Stimulated activated CD8-positive, alpha-beta memory T cell treated with anti-CD3 and anti-CD28 coated beads, Interleukin-2, amount 100 ng/mL, for 1 hour (primary cell): ENCODE measurements around the gene HEBP1.
A peak's percentile ranks its signal among the peaks of the same experiment; 100 is the strongest.
"Not testable (repeated sequence)": the region's sequence is repeated elsewhere in the genome, so short reads cannot be mapped to it uniquely, and the experiment has no call there.

Source experiments
- DNase-seq, 2 donors: peaks; one replicate each; pipeline ENCODE4 v3.0.0-alpha.2; 2020; ENCODE audit warnings: low read depth in 2 of 2

The HEBP1 gene

DNA sequence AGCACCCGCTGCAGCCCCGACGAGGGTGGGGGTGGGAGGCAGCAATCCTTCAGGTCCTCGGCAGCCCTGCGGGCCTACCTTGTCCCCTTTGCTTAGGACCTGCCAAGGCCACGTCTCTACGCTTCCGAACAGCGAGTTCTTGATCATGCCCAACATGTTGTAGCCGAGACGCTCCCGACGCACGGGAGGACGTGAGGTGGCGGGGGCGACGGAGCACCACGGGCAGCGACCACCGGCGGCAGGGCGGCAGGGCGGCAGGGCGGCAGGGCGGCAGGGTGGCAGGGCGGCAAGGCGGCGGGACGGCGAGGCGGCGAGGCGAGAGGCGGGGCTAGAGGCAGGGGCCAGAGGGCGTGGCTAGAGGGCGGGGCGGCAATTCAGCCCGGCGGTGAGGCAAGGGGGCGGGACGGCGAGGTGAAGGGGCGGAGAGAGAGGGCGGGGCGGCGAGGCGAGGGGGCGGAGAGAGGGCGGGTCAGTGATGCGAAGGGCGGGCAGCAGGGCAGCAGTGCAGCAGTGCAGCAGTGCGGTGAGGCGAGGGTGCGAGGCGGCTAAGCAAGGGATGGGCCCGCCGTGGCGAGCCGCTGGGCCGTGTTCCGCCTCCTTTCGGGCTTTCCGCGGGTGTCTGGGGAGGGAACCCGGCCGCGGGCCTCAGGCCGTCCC is at the start of gene HEBP1:
HEBP1 (minus strand) TSS at position 307 of the 657 bp plus-strand sequence; CDS start at position 156, 151 bp downstream.
- DNase-seq = peak; percentile 94 to 96

DNA sequence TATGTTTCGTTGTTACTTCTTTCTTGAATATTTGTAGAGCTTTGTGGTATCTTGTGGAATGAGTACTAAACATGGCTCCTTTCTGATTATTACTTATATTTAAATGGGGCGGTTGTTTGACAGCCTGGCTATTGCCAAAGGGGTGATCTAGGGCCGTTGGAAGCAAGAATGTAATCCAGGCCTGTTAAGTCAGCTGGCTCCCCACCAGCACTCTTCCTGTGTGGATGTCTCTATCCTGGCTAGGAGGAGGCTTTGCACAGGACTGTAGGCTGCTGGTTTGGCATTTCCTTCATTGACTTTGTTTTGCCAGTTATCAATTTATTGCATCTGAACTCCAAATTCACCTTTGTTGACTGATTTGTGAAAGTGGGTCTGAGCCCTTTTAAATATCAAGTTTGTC is 49.8 kb upstream of the HEBP1 start:
- no peak for DNase-seq

DNA sequence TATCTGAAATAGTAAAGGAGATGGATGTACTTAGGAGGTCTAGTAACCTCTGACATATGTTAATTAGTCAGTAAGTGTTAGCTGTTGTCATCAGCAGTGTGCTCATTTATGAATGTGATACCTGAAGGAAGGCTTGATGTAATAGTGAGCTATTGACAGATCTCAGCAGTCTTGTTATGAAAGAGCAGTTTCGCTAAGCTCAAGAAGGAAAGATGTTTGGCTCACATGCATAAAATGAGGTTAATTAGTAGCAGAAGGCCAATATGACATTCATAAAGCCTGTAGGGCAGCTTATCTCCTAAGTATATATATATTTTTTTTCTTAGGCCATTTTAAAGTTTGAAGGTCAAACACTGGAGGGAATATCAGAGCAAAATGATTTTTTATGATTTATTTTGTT is 46.9 kb upstream of the HEBP1 start:
- DNase-seq = no peak

DNA sequence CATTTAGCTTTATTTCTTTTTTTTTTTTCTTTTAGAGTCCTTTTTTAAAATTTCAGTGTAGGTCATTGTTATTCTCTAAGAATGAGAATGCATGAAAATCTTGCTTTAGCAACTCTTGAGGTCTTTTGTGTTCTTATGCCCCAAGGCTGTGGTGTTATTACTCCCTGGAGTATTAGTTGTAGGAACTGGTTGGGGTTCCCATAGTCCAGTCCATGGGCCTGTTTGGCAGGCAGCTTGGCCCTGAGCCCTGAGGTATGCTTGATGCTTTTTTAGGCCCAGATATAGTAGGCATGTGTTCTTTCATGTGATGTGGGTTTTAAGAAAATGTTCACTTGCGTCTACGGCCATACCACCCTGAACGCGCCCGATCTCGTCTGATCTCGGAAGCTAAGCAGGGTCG is 45.8 kb upstream of the HEBP1 start:
- DNase-seq = no peak

GRCh38 chr12:13044906-13045299 is 44.8 kb upstream of the HEBP1 start:
- no peak for DNase-seq

GRCh38 chr12:13044002-13044905 is 44.2 kb upstream of the HEBP1 start, which contains the start of gene FAM234B:
Gene FAM234B, plus strand, starts transcription at chr12:13044381. Its CDS starts 23 bp downstream, at chr12:13044404.
- peak; percentile 25 to 55 for DNase-seq

DNA sequence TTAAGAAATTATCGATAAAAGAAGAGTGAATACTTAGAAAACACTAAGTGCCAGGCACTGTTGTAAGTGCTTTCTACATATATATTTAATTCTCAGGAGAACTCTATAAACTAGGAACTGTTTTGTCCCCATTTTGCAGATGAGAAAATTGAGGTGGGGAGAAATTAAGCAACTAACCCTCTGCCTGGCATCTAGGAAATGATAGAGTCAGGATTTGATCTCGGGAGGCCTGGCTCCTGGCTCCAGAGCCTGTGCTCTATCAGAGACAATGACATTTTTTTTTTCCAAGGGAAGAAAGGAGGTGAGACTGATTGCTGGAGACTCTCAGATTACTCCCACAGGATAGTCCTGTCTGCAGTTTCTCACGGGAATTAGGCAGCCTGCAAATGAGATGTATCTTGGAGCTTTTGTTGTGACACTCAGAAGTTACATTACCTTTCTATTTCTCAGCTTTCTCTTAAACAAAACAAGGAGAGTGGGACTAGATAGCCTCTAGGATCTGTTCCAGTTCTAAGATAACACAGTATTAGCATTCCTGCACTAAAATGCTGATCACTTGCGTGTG is 42.7 kb upstream of the HEBP1 start:
- DNase-seq = no peak

GRCh38 chr12:13041224-13041623 is 41.2 kb upstream of the HEBP1 start:
- DNase-seq = no peak

DNA sequence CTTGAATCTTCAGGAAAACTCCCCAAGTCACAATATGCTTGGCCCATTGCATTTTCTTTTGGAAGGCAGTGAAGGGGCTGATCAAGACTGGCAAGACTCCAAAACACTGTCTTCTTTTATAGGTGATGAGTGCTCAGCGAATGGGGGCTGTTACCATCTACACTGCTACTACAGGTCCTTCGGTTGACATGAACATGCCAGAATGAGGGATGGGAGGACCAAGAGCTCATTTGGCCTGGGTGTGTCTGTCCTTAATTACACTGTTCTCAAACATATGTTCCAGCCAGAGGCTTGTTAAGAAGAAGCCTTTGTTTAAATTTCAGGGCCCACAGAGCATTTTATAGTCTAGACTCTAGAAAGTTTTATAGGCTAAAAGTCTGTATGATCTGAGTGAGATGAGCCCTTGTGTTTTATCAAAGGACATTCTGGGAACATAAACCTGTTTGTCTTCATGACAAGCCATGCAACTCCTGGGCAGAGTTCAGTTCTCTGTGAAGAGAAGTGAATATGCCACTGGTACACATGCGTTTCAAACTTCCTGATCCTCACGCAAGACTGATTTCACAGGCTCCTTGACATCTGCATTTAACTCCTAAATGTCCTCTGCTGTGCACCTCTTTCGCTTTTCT is 39.4 kb upstream of the HEBP1 start:
- no peak for DNase-seq

DNA sequence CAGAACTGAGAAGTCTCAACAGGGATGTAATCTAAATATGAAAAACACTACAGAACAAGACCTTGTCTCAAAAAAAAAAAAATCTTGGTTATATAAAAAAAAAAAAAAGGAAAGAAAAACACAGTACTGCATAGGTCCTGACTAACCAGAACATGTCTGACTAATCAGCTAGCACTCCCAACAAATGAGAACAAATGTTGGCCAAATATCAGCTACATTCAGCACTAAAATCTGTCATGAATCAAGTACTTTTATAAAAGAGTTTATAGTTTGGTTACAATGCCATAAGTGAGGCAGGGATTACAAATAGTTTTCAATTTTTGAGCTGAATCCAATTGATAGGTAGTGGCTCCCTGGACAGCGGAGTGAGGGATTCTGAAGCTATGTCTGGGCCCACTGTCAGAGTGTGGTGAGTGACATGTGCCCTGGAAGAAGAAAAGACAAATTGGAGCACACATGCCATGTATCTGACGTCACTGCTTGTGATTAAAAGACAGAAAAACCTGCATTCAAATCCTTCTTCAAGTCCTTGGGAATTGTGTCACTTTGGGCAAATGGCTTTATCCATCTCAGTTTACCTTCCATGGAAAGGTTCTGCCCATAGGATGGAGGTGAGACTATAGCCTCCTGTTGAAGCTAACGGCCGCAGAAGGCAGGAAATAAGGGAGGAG is 38.6 kb upstream of the HEBP1 start:
- DNase-seq = no peak

DNA sequence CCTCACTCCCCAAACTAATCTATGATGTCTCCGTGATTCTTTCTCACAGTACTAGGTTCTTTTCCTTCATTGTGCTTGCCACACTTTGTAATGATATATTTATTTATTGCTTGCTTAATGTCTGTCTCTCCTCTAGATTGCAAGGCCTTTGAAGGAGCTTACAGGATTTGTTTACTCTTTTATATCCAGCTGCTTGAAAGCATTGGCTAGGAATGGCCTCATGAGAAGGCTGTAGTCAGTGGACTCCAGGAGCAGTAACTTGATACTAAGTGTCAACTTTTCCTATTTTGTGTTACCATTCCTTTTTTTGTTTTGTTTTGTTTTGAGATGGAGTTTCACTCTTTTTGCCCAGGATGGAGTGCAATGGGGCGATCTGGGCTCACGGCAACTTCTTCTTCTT is 36.8 kb upstream of the HEBP1 start:
- DNase-seq = no peak

DNA sequence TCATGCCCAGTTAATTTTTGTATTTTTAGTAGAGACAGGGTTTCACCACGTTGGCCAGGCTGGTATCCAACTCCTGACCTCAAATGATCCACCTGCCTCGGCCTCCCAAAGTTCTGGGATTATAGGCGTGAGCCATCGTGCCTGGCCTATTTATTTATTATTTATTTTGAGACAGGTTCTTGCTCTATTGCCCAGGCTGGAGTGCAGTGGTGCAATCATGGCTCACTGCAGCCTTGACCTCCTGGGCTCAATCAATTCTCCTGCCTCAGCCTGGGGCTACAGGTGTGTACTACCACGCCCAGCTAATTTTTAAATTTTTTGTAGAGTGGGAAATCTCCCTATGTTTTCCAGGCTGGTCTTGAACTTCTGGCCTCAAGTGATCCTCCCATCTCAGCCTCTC is 35.3 kb upstream of the HEBP1 start:
- not testable (repeated sequence) for DNase-seq

- DNase-seq = no peak
These were observed 33.4 kb upstream of the HEBP1 start for GRCh38 chr12:13033476-13033875.

GRCh38 chr12:13032164-13032563 is 32.1 kb upstream of the HEBP1 start:
- DNase-seq = no peak

- DNase-seq = no peak
These were observed 30.7 kb upstream of the HEBP1 start for GRCh38 chr12:13030541-13031291.

DNA sequence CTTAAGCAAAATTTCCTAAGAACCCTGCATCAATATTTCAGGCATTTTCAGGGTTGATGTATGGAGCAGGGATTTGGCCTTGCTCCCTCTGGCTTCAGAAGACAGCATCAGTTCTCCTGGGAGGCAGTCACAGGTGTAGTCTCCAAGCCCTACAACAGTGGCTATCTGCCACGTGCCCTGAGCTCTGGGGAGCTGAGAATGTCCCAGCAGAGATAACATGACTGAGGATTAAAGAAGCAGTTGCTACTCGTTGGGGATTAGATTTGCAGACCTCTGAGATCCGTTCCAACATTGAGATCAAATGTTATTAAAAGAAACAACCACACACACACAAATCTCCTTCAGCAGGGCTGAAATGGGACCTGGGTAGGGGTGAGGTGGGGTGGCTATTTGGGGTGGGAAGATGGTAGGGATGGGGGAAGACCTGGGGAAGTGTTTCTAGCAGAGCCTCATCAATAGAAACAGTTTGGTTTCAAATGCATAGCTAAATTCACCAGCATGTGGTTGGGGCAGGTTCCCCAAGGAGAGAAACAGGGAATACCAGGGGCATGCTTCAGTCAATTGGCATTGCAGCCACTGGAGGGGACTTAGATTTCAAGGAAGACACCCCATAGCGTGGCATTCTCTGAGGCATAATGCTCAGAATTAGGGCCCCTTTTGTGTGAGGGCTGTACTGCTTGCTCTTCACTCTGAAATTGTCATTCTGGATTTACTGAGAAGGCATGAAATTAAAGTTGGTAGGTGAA is 28.9 kb upstream of the HEBP1 start:
- no peak for DNase-seq

- no peak for DNase-seq
These were observed 27.4 kb upstream of the HEBP1 start for GRCh38 chr12:13027508-13027907.

DNA sequence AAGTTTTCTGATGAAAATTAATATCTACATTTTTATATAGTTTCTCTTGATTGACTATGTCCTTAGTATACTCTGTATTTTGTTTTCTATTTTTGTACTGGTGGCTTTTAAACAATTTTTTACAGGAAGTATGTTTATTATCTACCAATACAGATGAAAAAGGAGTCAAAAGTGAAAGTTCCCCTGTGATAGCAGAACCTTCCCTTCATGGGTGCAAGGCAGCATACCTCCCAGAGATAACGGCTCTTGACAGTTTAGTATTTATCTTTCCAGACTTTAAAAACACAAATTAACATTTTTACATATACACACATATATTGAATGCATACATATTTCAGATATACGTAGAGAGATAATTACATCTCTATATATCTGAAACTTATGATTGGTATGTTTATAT is 27.0 kb upstream of the HEBP1 start:
- DNase-seq = no peak

DNA sequence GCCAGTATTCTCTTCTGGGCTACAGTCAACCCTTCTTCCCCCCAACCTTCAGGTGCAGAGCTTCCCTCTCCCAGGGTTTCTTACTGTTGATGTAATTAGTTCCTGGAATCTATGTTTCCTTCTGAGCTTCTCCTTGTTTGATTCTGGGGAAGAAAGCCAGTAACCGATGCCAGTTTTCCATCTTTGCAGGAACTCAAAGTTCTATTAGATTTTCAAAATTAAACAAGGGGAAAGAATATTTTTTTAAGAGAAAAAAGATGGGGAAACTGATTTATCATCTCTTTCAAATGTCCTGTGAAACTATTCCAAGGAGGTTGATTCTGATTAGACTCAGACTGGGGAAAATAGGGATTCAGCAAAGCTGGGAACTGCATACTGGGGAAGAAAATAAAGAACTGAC is 26.2 kb upstream of the HEBP1 start:
- no peak for DNase-seq

- no peak for DNase-seq
These were observed 24.5 kb upstream of the HEBP1 start for GRCh38 chr12:13024531-13024916.
